MM.1S (cell line): ENCODE results near the gene ARFGAP1.

ENCODE experiments used
- DNase-seq: peaks from one replicate; pipeline ENCODE4 v3.0.0-alpha.2; 2015
- H2AFZ ChIP-seq: fragments of 300-600 bp; sonication (generic); 2 replicates; pipeline ENCODE4 v1.6.0; 2016; ENCODE audit warnings: antibody characterized with exemption, low read length
- H3F3A ChIP-seq: fragments of 300-600 bp; sonication (generic); 2 replicates; pipeline ENCODE4 v1.6.1; 2016; ENCODE audit warnings: mild to moderate bottlenecking, antibody characterized with exemption, low read length, moderate library complexity, mixed read lengths; ENCODE audit not compliant: insufficient read depth
- H3K27ac ChIP-seq: fragments of 300-600 bp; sonication (generic); 2 replicates; pipeline ENCODE4 v1.5.1; 2016; ENCODE audit warnings: mild to moderate bottlenecking, low read length
- H3K27me3 ChIP-seq: fragments of 300-600 bp; sonication (generic); replicated peaks from 2 replicates; pipeline ENCODE4 v1.6.0; 2016; ENCODE audit warnings: low read length; ENCODE audit not compliant: insufficient read depth
- H3K36me3 ChIP-seq: fragments of 300-600 bp; sonication (generic); replicated peaks from 2 replicates; pipeline ENCODE4 v1.6.1; 2016; ENCODE audit warnings: mild to moderate bottlenecking, low read length, mixed read lengths; ENCODE audit not compliant: insufficient read depth
- H3K4me1 ChIP-seq: fragments of 300-600 bp; sonication (generic); 2 replicates; pipeline ENCODE4 v1.6.1; 2016; ENCODE audit warnings: low read length, mixed read lengths
- H3K4me2 ChIP-seq: fragments of 300-600 bp; sonication (generic); 2 replicates; pipeline ENCODE4 v1.6.0; 2016; ENCODE audit warnings: low read depth, low read length
- H3K4me3 ChIP-seq: fragments of 300-600 bp; sonication (generic); 2 replicates; pipeline ENCODE4 v1.5.1; 2016; ENCODE audit warnings: low read length, mixed read lengths
- H3K79me2 ChIP-seq: fragments of 300-600 bp; sonication (generic); 2 replicates; pipeline ENCODE4 v1.6.1; 2016; ENCODE audit warnings: mixed run types, low read length, mixed read lengths
- H3K9ac ChIP-seq: fragments of 300-600 bp; sonication (generic); 2 replicates; pipeline ENCODE4 v1.6.1; 2016; ENCODE audit warnings: low read length, mixed read lengths
- H3K9me2 ChIP-seq: fragments of 300-600 bp; sonication (generic); replicated peaks from 2 replicates; pipeline ENCODE4 v1.6.1; 2016; ENCODE audit warnings: mild to moderate bottlenecking, low read length, mixed read lengths; ENCODE audit not compliant: insufficient read depth
- H3K9me3 ChIP-seq: fragments of 300-600 bp; sonication (generic); replicated peaks from 2 replicates; pipeline ENCODE4 v1.6.1; 2016; ENCODE audit warnings: mild to moderate bottlenecking, low read length, mixed read lengths; ENCODE audit not compliant: insufficient read depth
- H4K20me1 ChIP-seq: fragments of 300-600 bp; sonication (generic); 2 replicates; pipeline ENCODE4 v1.6.1; 2016; ENCODE audit warnings: mild to moderate bottlenecking, low read length, moderate library complexity, mixed read lengths; ENCODE audit not compliant: insufficient read depth
- EZH2 ChIP-seq: fragments of 300-600 bp; sonication (generic); optimal IDR thresholded peaks from 2 replicates; pipeline ENCODE3; 2017; ENCODE audit warnings: low read depth, mild to moderate bottlenecking, antibody characterized with exemption, low read length, mixed read lengths
- EZH2phosphoT487 ChIP-seq: fragments of 300-600 bp; sonication (generic); IDR thresholded peaks from 2 replicates; pipeline ENCODE4 v1.6.1; 2018; ENCODE audit warnings: antibody characterized with exemption, low read length
- TF ChIP-seq, protein P1 (sequence below): fragments of 300-600 bp; sonication (generic); IDR thresholded peaks from 2 replicates; pipeline ENCODE4 v1.5.1; 2016; ENCODE audit warnings: antibody characterized with exemption, low read length, mixed read lengths

ARFGAP1 gene

DNA sequence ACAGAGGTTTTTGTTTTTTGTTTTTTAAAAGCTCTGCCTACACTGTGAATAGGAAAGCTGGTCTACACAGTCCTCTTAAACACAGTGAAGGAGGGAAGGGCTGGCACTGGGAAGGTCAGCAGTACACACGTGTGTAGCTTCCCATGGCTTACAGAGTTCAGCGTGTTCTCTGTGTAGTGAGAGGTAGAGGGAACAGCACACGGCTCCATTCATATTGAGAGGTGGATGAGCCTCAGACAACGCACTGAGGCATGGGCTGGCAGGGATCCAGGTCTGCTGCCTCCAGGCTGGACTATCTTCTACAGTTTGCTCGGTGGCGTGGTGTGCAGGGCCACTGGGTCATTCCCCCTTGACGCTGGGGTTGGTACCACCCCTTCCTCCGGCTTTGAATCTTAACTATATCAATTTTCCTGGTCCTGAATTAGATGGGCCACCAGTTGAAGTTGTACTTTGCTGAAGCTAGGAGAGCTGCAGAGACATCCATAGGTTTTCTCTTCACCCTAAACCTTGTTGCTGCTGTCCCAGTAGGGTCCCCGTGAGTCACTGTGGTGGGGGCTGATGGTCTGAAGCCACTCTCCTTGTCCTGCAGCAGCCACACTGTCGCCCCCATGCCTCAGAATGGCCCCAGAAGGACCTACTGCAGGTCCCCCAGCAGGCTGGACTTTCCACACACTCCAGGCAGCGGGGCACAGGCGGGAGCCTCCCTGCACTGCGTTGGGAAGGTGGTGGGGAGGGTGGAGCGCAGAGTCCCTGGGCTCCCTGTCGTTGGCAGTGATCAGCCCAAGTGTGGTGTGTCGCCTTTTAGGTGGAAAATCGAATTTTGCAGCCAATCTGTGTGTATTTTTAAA is 2.0 kb downstream of the ARFGAP1 start:
- Histone ChIP-seq H3K27ac (no peak overlapping the region), H4K20me1 (peaks cover 4% of the 10 kb centered on the region; the same call in 1 of the 2 replicates), H3K9me2 (no peaks in the 10 kb centered on the region), H3K9ac (no peak overlapping the region), H3F3A (no peaks in the 10 kb centered on the region), H3K9me3 (no peaks in the 10 kb centered on the region), H3K4me3 (no peak overlapping the region), H2AFZ (no peak overlapping the region), H3K79me2 (peaks cover 49% of the 10 kb centered on the region), H3K27me3 (0 out of 2 replicates have a peak, but pooled peaks cover under 1% of the 10 kb centered on the region), H3K4me2 (no peak overlapping the region), H3K36me3 (no peaks in the 10 kb centered on the region), H3K4me1 (0 out of 2 replicates have a peak, but pooled peaks cover 6% of the 10 kb centered on the region)
- DNase-seq = no peak
- TF ChIP-seq, protein P1, sequence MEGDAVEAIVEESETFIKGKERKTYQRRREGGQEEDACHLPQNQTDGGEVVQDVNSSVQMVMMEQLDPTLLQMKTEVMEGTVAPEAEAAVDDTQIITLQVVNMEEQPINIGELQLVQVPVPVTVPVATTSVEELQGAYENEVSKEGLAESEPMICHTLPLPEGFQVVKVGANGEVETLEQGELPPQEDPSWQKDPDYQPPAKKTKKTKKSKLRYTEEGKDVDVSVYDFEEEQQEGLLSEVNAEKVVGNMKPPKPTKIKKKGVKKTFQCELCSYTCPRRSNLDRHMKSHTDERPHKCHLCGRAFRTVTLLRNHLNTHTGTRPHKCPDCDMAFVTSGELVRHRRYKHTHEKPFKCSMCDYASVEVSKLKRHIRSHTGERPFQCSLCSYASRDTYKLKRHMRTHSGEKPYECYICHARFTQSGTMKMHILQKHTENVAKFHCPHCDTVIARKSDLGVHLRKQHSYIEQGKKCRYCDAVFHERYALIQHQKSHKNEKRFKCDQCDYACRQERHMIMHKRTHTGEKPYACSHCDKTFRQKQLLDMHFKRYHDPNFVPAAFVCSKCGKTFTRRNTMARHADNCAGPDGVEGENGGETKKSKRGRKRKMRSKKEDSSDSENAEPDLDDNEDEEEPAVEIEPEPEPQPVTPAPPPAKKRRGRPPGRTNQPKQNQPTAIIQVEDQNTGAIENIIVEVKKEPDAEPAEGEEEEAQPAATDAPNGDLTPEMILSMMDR = no peak
- TF ChIP-seq EZH2phosphoT487 (no peak), EZH2 (no peak)

DNA sequence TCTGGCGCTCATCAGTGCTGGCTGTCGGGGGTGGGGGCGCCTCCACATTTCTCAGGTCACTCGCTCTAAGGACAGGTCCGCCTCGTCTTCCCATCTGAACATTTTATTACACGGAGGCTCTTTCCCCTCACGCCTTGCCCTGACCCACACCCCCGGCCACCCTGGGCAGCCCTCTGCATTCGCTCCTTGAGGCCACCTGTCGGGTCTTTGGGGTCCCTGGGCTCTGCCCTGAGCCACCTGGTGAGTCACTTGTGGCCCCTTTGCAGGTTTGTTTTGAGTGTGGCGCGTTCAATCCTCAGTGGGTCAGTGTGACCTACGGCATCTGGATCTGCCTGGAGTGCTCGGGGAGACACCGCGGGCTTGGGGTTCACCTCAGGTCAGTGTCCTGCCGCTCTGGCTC is 3.2 kb downstream of the ARFGAP1 start:
- Histone ChIP-seq H3K4me2 (no peak overlapping the region), H2AFZ (no peak overlapping the region), H3K9ac (no peak overlapping the region), H3K27ac (no peak overlapping the region), H3K4me3 (no peak overlapping the region), H3K27me3 (no peaks in the 10 kb centered on the region), H3K36me3 (no peaks in the 10 kb centered on the region), H3F3A (no peaks in the 10 kb centered on the region), H3K4me1 (0 out of 2 replicates have a peak, but pooled peaks cover 6% of the 10 kb centered on the region), H3K79me2 (peaks cover 49% of the 10 kb centered on the region), H3K9me2 (no peaks in the 10 kb centered on the region), H4K20me1 (peaks cover 4% of the 10 kb centered on the region; the same call in 1 of the 2 replicates), H3K9me3 (no peaks in the 10 kb centered on the region)
- no peak for TF ChIP-seq EZH2phosphoT487
- no peak for TF ChIP-seq EZH2
- TF ChIP-seq, protein P1 = no peak
- DNase-seq = no peak

DNA sequence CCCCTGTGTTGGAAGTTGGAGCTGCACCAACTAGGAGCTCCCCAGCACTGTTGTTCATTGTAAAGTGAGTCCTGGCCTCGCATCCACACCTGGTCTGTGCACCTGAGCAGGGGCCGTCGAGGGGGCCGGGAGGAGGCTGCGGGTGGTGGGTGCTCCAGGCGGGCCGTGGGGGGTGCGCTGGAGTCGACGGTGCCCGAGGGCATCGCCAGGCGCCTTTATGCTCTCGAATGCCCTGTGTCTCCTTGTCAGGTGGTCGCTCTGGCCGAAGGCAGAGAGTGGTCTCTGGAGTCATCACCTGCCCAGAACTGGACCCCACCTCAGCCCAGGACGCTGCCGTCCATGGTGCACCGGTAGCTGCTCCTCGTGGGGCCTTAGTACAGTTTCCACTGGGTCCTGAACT is 4.3 kb downstream of the ARFGAP1 start:
- Histone ChIP-seq H3K9ac (no peak overlapping the region), H3K79me2 (peaks cover 49% of the 10 kb centered on the region), H3K4me3 (no peak overlapping the region), H3K9me2 (no peaks in the 10 kb centered on the region), H3K4me1 (0 out of 2 replicates have a peak, but pooled peaks cover 6% of the 10 kb centered on the region), H3K9me3 (no peaks in the 10 kb centered on the region), H3K4me2 (no peak overlapping the region), H3K27ac (no peak overlapping the region), H3F3A (no peaks in the 10 kb centered on the region), H3K27me3 (no peaks in the 10 kb centered on the region), H3K36me3 (no peaks in the 10 kb centered on the region), H2AFZ (no peak overlapping the region), H4K20me1 (peaks cover 4% of the 10 kb centered on the region; the same call in 1 of the 2 replicates)
- TF ChIP-seq EZH2phosphoT487 (no peak), EZH2 (no peak)
- TF ChIP-seq, protein P1 = no peak
- no peak for DNase-seq
